Glutamatergic neuron (in vitro differentiated cells): Measurements from ENCODE around the gene TLR8. TPM values are rescaled to one million over a fixed set of nuclear protein-coding genes. Genes with fewer than 3 reads are reported as not detected.
A peak's percentile ranks its signal among the peaks of the same experiment; 100 is the strongest.
"Not testable (repeated sequence)": the region's sequence is repeated elsewhere in the genome, so short reads cannot be mapped to it uniquely, and the experiment has no call there.

ENCODE experiments used
- DNase-seq: peaks from one replicate; pipeline ENCODE4 v3.0.0; 2022
- H3K27ac Mint-ChIP-seq: one replicate; pipeline ENCODE4 v1.8.0; 2020; ENCODE audit warnings: mild to moderate bottlenecking, mixed read lengths, inconsistent platforms; ENCODE audit not compliant: unreplicated experiment
- H3K27me3 Mint-ChIP-seq: one replicate; pipeline ENCODE4 v1.8.0; 2020; ENCODE audit warnings: mild to moderate bottlenecking, moderate library complexity, mixed read lengths, inconsistent platforms; ENCODE audit not compliant: unreplicated experiment
- H3K36me3 Mint-ChIP-seq: one replicate; pipeline ENCODE4 v1.8.0; 2020; ENCODE audit warnings: mild to moderate bottlenecking, mixed read lengths, inconsistent platforms; ENCODE audit not compliant: unreplicated experiment
- H3K4me1 Mint-ChIP-seq: one replicate; pipeline ENCODE4 v1.8.0; 2020; ENCODE audit warnings: mild to moderate bottlenecking, low read depth, mixed read lengths, inconsistent platforms; ENCODE audit not compliant: unreplicated experiment
- H3K4me3 Mint-ChIP-seq: one replicate; pipeline ENCODE4 v1.8.0; 2020; ENCODE audit warnings: mild to moderate bottlenecking, mixed read lengths, inconsistent platforms; ENCODE audit not compliant: unreplicated experiment
- H3K9me3 Mint-ChIP-seq: one replicate; pipeline ENCODE4 v1.8.0; 2020; ENCODE audit warnings: mild to moderate bottlenecking, moderate library complexity, mixed read lengths, inconsistent platforms; ENCODE audit not compliant: unreplicated experiment
- CTCF ChIP-seq: fragments of 200-600 bp; sonication (generic); IDR thresholded peaks from one replicate; pipeline ENCODE4 v1.5.0; 2021; ENCODE audit not compliant: partially characterized antibody, unreplicated experiment
- total RNA-seq: library from RNA; stranded (reverse); fragmentation: NEBNext Ultra II Directional; extraction: Animal tissue kit (Norgen Biotek cat#: 25700); gene quantifications from one replicate; pipeline ENCODE4 v1.2.1, GENCODE V29; 2021; ENCODE audit not compliant: unreplicated experiment

Gene TLR8
- total RNA-seq, 1 donor from 2014 or later: not detected

GRCh38 chrX:12934850-12935249 lies 28.4 kb downstream of the TLR8 start:
- Mint-ChIP-seq H3K4me1 (no peaks in the 10 kb centered on the region), H3K27ac (no peak overlapping the region), H3K4me3 (no peak overlapping the region), H3K36me3 (no peaks in the 10 kb centered on the region), H3K9me3 (peaks cover 2% of the 10 kb centered on the region), H3K27me3 (no peaks in the 10 kb centered on the region)
- TF ChIP-seq CTCF: no peak
- DNase-seq: no peak

GRCh38 chrX:12936947-12937346 lies 30.5 kb downstream of the TLR8 start:
- DNase-seq: no peak
- Mint-ChIP-seq H3K27me3 (no peaks in the 10 kb centered on the region), H3K4me3 (no peak overlapping the region), H3K4me1 (no peaks in the 10 kb centered on the region), H3K27ac (no peak overlapping the region), H3K36me3 (no peaks in the 10 kb centered on the region), H3K9me3 (peaks cover 4% of the 10 kb centered on the region)
- no peak for TF ChIP-seq CTCF

GRCh38 chrX:12940471-12940870 lies 34.1 kb downstream of the TLR8 start:
- not testable (repeated sequence) for H3K27ac Mint-ChIP-seq, DNase-seq, H3K27me3 Mint-ChIP-seq, H3K4me1 Mint-ChIP-seq, H3K36me3 Mint-ChIP-seq, H3K4me3 Mint-ChIP-seq, H3K9me3 Mint-ChIP-seq

GRCh38 chrX:12943592-12943991 lies 37.2 kb downstream of the TLR8 start:
- not testable (repeated sequence) for H3K36me3 Mint-ChIP-seq, H3K9me3 Mint-ChIP-seq, H3K27ac Mint-ChIP-seq, H3K27me3 Mint-ChIP-seq, DNase-seq, H3K4me3 Mint-ChIP-seq, H3K4me1 Mint-ChIP-seq

- not testable (repeated sequence) for H3K36me3 Mint-ChIP-seq, DNase-seq, H3K27ac Mint-ChIP-seq, H3K4me3 Mint-ChIP-seq, H3K27me3 Mint-ChIP-seq, H3K9me3 Mint-ChIP-seq
- peaks cover 12% of the 10 kb centered on the region for H3K4me1 Mint-ChIP-seq
Observed at GRCh38 chrX:12944452-12944851, 38.0 kb downstream of the TLR8 start.

GRCh38 chrX:12945494-12945893 lies 39.1 kb downstream of the TLR8 start:
- H3K27ac Mint-ChIP-seq: no peak overlapping the region
- no peak for TF ChIP-seq CTCF
- no peaks in the 10 kb centered on the region for H3K36me3 Mint-ChIP-seq
- no peaks in the 10 kb centered on the region for H3K27me3 Mint-ChIP-seq
- peaks cover 2% of the 10 kb centered on the region for H3K9me3 Mint-ChIP-seq
- H3K4me1 Mint-ChIP-seq: peaks cover 18% of the 10 kb centered on the region
- H3K4me3 Mint-ChIP-seq: no peak overlapping the region
- DNase-seq: no peak

- no peak overlapping the region for H3K4me3 Mint-ChIP-seq
- peak overlapping the region; percentile 85 for H3K27ac Mint-ChIP-seq
- DNase-seq: no peak
- H3K4me1 Mint-ChIP-seq: peaks cover 24% of the 10 kb centered on the region
- H3K36me3 Mint-ChIP-seq: no peaks in the 10 kb centered on the region
- no peak for TF ChIP-seq CTCF
- peaks cover 5% of the 10 kb centered on the region for H3K9me3 Mint-ChIP-seq
- H3K27me3 Mint-ChIP-seq: no peaks in the 10 kb centered on the region
Observed at GRCh38 chrX:12946406-12946805, 40.0 kb downstream of the TLR8 start.
